Endothelial cell (in vitro differentiated cells): ENCODE results near the gene ARCN1. TPM values are rescaled to one million over a fixed set of nuclear protein-coding genes. Genes with fewer than 3 reads are reported as not detected.

Experiments
- DNase-seq: peaks from one replicate; pipeline ENCODE4 v3.0.0; 2021; ENCODE audit warnings: low spot score
- H3K27ac Mint-ChIP-seq: one replicate; pipeline ENCODE4 v1.8.0; 2021; ENCODE audit warnings: mixed read lengths, inconsistent platforms; ENCODE audit not compliant: unreplicated experiment
- H3K27me3 Mint-ChIP-seq: one replicate; pipeline ENCODE4 v1.8.0; 2021; ENCODE audit warnings: mild to moderate bottlenecking, moderate library complexity, mixed read lengths, inconsistent platforms; ENCODE audit not compliant: unreplicated experiment
- H3K36me3 Mint-ChIP-seq: one replicate; pipeline ENCODE4 v1.8.0; 2021; ENCODE audit warnings: mild to moderate bottlenecking, low read depth, mixed read lengths, inconsistent platforms; ENCODE audit not compliant: unreplicated experiment
- H3K4me1 Mint-ChIP-seq: one replicate; pipeline ENCODE4 v1.8.0; 2021; ENCODE audit warnings: mild to moderate bottlenecking, mixed read lengths, inconsistent platforms; ENCODE audit not compliant: unreplicated experiment
- H3K4me3 Mint-ChIP-seq: one replicate; pipeline ENCODE4 v1.8.0; 2021; ENCODE audit warnings: mild to moderate bottlenecking, mixed read lengths, inconsistent platforms; ENCODE audit not compliant: unreplicated experiment
- H3K9me3 Mint-ChIP-seq: one replicate; pipeline ENCODE4 v1.8.0; 2021; ENCODE audit warnings: mixed read lengths, inconsistent platforms; ENCODE audit not compliant: unreplicated experiment
- total RNA-seq: library from RNA; stranded (reverse); fragmentation: NEBNext Ultra II Directional; extraction: Animal tissue kit (Norgen Biotek cat#: 25700); gene quantifications from one replicate; pipeline ENCODE4 v1.2.1, GENCODE V29; 2021; ENCODE audit not compliant: unreplicated experiment
- TF ChIP-seq, protein P1 (sequence below): fragments of 200-600 bp; sonication (generic); IDR thresholded peaks from one replicate; pipeline ENCODE4 v1.5.0; 2021; ENCODE audit warnings: antibody characterized with exemption; ENCODE audit not compliant: unreplicated experiment

Gene ARCN1
- total RNA-seq, 1 donor from 2014 or later = 145 TPM

DNA sequence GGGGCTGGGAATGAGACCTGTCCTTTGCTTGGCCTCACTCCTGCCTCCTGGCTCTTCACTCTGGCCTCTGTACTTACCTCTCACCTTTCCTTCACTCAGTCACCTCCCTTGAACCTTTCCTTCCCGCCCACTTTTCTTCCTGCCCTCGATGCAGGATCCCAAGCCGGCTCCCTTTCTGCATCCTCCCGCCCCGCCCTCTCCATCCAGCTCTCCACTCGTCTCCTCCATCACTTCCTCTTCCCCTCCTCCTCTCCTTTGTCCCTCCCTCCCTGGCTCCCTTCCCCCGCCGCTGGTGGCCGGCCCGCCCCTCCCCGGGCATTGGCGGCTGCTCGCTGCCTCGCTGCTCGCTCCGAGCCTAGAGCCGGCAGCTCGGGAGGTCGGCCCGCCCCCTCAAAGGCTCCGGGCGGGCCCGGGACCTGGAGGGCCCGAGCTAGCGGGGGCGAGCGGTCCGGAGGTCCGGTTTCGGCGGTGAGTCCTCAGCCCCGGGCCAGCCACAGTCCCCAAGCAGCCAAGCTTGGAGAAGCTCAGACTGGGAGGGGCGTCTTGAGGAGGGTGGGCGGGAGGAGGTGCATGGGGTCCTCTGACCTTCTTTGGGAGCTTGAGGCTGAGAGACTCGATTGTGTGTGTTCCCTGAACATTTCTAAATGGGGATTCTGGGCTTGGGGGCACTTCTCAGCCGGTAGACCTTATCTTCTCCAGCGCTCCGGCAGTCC is 49.0 kb downstream of the ARCN1 start:
- peak; percentile 65 for DNase-seq
- H3K4me1 Mint-ChIP-seq = peaks cover 30% of the 10 kb centered on the region
- peaks cover 22% of the 10 kb centered on the region for H3K27me3 Mint-ChIP-seq
- TF ChIP-seq, protein P1, sequence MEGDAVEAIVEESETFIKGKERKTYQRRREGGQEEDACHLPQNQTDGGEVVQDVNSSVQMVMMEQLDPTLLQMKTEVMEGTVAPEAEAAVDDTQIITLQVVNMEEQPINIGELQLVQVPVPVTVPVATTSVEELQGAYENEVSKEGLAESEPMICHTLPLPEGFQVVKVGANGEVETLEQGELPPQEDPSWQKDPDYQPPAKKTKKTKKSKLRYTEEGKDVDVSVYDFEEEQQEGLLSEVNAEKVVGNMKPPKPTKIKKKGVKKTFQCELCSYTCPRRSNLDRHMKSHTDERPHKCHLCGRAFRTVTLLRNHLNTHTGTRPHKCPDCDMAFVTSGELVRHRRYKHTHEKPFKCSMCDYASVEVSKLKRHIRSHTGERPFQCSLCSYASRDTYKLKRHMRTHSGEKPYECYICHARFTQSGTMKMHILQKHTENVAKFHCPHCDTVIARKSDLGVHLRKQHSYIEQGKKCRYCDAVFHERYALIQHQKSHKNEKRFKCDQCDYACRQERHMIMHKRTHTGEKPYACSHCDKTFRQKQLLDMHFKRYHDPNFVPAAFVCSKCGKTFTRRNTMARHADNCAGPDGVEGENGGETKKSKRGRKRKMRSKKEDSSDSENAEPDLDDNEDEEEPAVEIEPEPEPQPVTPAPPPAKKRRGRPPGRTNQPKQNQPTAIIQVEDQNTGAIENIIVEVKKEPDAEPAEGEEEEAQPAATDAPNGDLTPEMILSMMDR = no peak
- peak overlapping the region; percentile 91 for H3K4me3 Mint-ChIP-seq
- H3K27ac Mint-ChIP-seq = peak overlapping the region; percentile 48
- peaks cover 20% of the 10 kb centered on the region for H3K36me3 Mint-ChIP-seq
- H3K9me3 Mint-ChIP-seq = no peaks in the 10 kb centered on the region

DNA sequence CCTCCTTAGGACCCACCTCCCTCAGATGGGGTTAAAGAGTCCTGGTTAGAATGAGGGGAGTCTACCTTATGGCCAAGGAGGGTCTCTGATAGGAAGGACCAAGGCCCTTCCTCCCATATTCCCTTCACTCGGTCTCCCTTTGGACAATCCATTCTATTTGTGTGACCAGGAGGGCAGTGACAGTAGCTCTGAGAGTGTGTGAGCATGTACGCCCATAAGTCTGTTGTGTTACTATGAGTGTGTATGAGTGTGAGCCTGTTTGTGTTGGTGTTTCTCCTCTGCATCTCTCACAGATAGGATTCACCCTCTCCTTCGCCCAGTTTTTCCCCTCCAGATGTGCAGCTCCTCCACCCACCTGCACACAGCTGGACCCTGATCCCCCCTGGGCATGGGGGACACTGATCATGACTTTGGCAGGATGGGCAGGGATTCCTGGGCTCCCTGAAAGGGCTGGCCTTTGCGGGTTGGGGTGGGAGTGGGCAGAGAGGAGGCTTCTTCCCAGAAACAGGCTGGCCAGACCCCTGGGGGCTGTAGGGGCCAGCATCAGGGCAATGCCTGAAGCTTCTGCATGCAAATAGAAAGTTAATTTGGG is 49.7 kb downstream of the ARCN1 start:
- no peaks in the 10 kb centered on the region for H3K9me3 Mint-ChIP-seq
- H3K4me3 Mint-ChIP-seq = peak overlapping the region; percentile 90
- DNase-seq = no peak
- H3K27ac Mint-ChIP-seq = peak overlapping the region; percentile 42
- H3K27me3 Mint-ChIP-seq = peaks cover 20% of the 10 kb centered on the region
- H3K36me3 Mint-ChIP-seq = peaks cover 18% of the 10 kb centered on the region
- TF ChIP-seq, protein P1 = no peak
- peaks cover 26% of the 10 kb centered on the region for H3K4me1 Mint-ChIP-seq

GRCh38 chr11:118622376-118623268 is 50.4 kb downstream of the ARCN1 start:
- DNase-seq = no peak
- H3K4me3 Mint-ChIP-seq = no peak overlapping the region
- H3K4me1 Mint-ChIP-seq = peaks cover 26% of the 10 kb centered on the region
- peaks cover 20% of the 10 kb centered on the region for H3K27me3 Mint-ChIP-seq
- TF ChIP-seq, protein P1 = no peak
- peaks cover 20% of the 10 kb centered on the region for H3K36me3 Mint-ChIP-seq
- no peak overlapping the region for H3K27ac Mint-ChIP-seq
- H3K9me3 Mint-ChIP-seq = no peaks in the 10 kb centered on the region

DNA sequence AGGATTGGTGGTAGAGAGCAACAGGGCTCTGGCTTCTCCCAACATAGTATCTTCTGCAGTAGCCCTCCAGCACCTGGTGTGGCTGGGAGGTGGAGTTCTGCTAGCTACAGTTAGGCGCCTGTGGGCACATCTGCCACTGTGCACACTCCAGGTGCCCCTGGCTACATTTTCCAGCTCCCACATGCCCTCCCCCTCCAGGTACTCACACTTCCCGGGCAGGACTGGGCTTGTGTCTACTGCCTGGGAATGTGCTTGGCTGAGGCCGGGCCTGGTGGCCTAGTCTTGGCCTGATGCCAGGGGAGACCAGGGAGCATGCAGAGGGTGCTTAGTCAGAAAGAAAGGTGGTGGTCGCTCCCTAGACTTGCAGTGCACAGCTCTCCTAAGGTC is 51.1 kb downstream of the ARCN1 start:
- DNase-seq = no peak
- Mint-ChIP-seq H3K9me3 (no peaks in the 10 kb centered on the region), H3K36me3 (peaks cover 19% of the 10 kb centered on the region), H3K4me3 (no peak overlapping the region), H3K27me3 (peaks cover 15% of the 10 kb centered on the region), H3K27ac (no peak overlapping the region), H3K4me1 (peaks cover 26% of the 10 kb centered on the region)
- TF ChIP-seq, protein P1 = no peak
